GM12891 (cell line): ENCODE results near the gene PRRC1.
"Not testable (repeated sequence)": the region's sequence is repeated elsewhere in the genome, so short reads cannot be mapped to it uniquely, and the experiment has no call there.

ENCODE experiments used
- DNase-seq: peaks from one replicate; pipeline ENCODE4 v3.0.0; 2011; ENCODE audit warnings: low spot score; ENCODE audit not compliant: insufficient read length
- FAIRE-seq: peaks from 2 replicates; lab custom pipeline; 2011; peaks lifted over from hg19 to GRCh38; lab: Jason Lieb, UNC
- PAX5 ChIP-seq: IDR thresholded peaks from 2 replicates; pipeline ENCODE4 v1.6.1; 2011; ENCODE audit warnings: low read length, moderate library complexity, mild to moderate bottlenecking; ENCODE audit not compliant: insufficient read depth, severe bottlenecking
- POLR2A ChIP-seq: IDR thresholded peaks from 2 replicates; pipeline ENCODE4 v1.6.1; 2011; ENCODE audit warnings: low read depth, low read length, control low read depth
- POLR2AphosphoS5 ChIP-seq: IDR thresholded peaks from 2 replicates; pipeline ENCODE4 v1.6.1; 2011; ENCODE audit warnings: low read depth, low read length, control low read depth
- POU2F2 ChIP-seq: IDR thresholded peaks from 2 replicates; pipeline ENCODE4 v1.6.1; 2011; ENCODE audit warnings: low read depth, mild to moderate bottlenecking, control low read depth, low read length, moderate library complexity
- SPI1 ChIP-seq: IDR thresholded peaks from 2 replicates; pipeline ENCODE4 v1.6.1; 2011; ENCODE audit warnings: low read depth, low read length, control low read depth
- TAF1 ChIP-seq: IDR thresholded peaks from 2 replicates; pipeline ENCODE4 v1.6.1; 2011; ENCODE audit warnings: low read depth, low read length, control low read depth

Gene PRRC1

DNA sequence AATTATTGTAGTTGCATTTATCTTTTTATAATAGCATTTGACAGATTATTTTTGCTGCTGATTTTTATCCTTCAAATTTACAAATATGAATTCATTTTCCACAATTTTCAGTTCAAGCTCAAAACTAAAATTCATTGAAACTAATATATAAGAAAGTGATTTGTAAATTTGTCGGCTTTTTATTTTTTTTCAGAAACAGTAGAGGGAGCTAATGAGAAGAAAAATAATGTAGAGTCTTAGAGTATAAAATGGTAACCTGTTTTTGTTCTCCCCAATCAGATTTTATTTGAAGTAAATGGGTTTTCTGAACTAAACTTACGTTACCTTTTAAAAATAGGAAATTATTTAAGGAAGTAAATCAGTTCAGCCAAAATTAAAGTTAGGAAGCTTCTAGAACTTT lies 19.2 kb downstream of the PRRC1 start:
- DNase-seq (no peak), FAIRE-seq (no peak)

DNA sequence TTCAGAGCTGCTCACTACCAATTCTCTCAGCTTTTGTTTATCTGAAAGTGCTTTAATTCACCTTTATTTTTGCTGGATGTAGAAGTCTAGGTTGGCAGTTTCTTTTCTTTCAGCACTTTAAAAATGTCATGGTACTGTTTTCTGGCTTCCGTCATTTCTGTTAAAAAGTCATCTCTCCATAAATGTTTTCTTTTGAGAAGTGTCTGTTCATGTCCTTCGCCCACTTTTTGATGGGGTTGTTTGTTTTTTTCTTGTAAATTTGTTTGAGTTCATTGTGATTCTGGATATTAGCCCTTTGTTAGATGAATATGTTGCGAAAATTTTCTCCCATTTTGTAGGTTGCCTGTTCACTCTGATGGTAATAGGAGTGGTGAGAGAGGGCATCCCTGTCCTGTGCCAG lies 23.1 kb downstream of the PRRC1 start:
- not testable (repeated sequence) for FAIRE-seq

More for the DNA sequence above, 19.2 kb downstream of the PRRC1 start:
- no peak for TF ChIP-seq TAF1
- TF ChIP-seq POLR2A, result no peak

DNA sequence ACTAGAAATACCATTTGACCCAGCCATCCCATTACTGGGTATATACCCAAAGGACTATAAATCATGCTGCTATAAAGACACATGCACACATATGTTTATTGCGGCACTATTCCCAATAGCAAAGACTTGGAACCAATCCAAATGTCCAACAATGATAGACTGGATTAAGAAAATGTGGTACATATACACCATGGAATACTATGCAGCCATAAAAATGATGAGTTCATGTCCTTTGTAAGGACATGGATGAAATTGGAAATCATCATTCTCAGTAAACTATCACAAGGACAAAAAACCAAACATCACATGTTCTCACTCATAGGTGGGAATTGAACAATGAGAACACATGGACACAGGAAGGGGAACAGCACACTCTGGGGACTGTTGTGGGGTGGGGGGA lies 27.8 kb downstream of the PRRC1 start:
- not testable (repeated sequence) for DNase-seq, FAIRE-seq

More for the DNA sequence above, 23.1 kb downstream of the PRRC1 start:
- DNase-seq, result not testable (repeated sequence)

DNA sequence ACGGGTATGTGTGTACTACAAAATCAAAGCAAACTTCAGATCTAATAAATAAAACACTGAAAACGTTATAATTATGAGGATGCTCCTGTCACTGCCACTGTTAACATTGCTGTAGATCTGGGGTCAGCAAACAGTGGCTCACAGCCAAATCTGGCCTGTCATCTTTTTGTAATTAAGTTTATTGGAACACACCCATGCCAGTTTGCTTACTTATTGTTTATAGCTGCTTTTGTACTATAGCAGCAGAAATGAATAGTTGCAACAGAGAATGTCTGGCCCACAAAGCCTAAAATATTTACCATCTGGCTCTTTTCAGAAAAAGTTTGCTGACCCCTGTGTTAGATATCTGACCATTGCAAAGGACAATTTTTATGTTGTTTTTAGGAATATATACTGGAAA lies 32.1 kb downstream of the PRRC1 start:
- DNase-seq, result no peak
- no peak for FAIRE-seq
- TF ChIP-seq TAF1 (no peak), PAX5 (no peak), POLR2A (no peak), SPI1 (no peak), POLR2AphosphoS5 (no peak), POU2F2 (no peak)

DNA sequence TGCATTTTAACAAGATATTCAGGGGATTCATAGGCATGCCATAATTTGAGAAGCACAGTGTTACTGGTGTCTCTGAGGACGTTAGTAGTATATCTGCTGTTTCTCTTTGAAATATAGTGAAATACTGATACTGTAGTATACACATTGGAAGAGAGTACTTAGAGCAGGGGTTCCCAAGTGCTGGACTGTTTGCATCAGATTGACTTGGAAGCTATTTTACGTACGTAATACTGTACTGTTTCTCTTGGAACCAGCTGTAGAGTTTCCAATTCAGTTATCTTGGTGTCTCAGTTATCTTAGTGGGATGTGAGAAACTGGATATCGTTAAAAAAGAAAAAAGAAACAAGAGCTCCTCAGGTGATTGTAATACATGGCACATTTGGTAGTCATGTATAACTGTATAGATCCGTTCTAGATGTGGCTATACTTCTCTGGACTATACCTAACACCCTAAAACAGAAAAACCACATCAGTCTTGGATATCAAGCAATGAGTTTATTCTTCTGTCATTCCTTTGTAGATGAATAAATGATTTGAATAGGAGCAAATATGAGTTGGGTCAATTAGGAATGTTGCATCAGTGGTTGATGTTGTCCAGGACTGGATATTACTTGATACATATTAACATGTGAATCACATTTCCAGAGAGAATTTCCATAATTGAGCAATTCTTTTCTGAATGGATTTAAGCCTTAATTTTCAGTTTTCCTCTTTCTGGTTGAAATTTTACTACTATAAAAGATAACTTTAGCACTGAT lies 33.4 kb downstream of the PRRC1 start:
- FAIRE-seq (peak; percentile 31), DNase-seq (no peak)
- no peak for TF ChIP-seq PAX5
- no peak for TF ChIP-seq POLR2A
- TF ChIP-seq POLR2AphosphoS5, result no peak
- no peak for TF ChIP-seq POU2F2

DNA sequence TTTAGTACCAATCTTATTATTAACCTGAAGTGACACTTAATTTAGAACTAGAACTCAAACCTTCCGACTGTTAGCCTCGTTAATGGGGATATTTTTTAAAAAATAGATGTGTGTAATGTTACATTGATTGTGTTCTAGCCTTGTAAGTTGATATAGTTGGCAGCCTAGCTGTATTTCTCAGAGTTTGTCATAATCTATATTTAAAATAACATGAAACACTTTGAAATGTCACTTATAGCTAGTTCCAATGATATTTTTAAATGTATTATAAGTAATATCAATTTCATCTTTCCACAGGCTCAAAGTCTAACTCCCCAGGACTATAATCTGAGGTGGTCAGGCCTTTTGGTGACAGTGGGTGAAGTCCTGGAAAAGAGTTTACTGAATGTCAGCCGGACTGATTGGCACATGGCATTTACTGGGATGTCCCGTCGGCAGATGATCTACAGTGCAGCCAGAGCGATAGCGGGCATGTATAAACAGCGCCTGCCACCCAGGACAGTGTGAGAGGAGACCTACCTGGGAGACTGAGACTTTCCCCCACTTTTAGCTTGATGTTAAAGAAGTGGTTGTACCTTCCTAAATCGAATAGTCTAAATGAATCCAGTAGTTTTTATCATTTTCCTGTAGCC lies 34.1 kb downstream of the PRRC1 start:
- TF ChIP-seq SPI1 (no peak), PAX5 (no peak), POLR2AphosphoS5 (no peak)
- DNase-seq (no peak), FAIRE-seq (no peak)

DNA sequence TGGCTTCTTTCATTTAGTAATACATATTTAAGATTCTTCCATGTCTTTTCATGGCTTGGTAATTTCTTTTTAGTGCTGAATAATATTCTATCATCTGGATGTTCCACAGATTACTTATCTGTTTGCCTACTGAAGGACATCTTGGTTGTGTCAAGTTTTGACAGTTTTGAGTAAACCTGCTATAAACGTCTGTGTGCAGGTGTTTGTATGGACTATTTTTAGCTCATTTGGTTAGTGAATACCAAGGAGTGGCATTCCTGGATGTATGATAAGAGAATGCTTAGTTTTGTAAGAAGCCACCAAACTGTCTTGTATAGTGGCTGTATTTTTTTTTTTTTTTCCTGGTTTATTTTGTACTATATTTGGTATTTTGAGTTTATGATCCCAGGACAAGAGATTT lies 38.4 kb downstream of the PRRC1 start:
- TF ChIP-seq POLR2A, result no peak
- no peak for TF ChIP-seq POU2F2
- TF ChIP-seq TAF1, result no peak
- no peak for TF ChIP-seq PAX5
- TF ChIP-seq SPI1, result no peak
- TF ChIP-seq POLR2AphosphoS5, result no peak
- FAIRE-seq (no peak), DNase-seq (no peak)

DNA sequence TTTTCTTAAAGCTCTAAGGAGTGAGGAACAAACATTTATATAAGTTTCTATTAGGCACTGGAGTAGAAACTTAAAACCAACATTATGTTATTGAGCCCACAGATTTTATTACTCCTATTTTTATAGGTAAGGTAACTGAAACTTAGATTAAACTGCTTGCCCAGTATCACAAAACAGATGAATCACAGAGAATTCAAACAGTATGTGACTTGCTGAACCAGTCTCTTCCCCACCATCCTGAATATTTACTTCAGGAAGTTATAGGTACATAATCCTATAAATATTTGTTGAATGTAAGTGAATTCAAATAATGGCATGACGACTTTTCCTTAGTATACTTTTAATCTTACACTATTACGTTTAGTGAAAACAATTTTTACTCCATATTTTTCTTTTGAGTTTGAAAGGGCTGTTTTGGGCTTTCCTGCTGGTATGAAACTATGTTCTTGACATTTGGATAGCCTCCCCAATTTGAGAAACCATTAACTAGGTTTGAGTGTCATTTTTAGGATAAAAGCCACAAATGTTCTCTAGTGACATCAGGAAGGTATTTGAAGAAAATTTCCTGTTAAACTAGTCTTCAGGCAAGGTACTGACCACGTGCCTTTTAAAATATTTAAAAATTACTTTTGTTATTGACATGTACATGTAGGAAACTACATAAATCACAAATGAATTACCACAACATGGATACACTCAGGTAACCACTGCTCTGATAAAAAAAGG lies 39.3 kb downstream of the PRRC1 start:
- DNase-seq, result no peak
- FAIRE-seq, result no peak
- TF ChIP-seq POLR2A (no peak), PAX5 (no peak), POLR2AphosphoS5 (no peak), TAF1 (no peak)

DNA sequence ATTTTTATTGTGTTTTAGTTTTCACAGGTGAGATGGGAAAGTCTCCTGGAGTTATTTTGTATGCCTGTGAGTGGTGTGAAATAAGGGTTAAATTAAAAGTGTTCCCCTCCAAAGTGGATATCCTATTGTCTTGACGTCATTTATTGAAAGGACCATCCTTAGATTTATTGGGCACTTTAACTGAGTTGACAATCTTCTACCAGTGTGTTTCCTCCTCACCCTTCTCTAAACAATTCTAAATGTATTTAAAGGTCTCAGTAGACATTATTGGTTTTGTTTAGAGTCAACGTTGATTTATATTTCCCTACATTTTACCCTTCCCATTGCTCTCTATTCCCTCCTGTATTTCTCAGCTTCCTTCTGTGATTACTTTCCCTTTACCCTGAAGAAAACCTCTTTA lies 40.8 kb downstream of the PRRC1 start:
- TF ChIP-seq PAX5 (no peak), TAF1 (no peak), POLR2A (no peak)
- DNase-seq (no peak), FAIRE-seq (no peak)

DNA sequence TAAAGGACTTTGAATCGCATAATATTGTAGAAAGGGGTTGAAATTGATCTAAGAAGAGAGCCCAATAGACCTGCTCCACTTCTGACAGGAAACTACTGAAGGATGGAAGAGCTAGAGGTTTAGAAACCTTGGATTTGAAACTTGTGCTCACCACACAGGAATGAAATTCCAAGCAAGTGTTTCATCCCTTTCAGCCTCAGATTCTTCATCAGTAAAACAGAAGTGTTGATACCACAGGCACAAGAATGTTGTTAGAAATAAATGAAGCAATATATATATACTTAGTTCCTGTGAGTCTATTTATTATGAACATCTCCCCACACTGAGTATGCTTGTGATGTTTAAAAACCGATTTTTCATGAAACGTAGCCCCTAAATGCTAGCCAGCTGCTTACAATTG lies 43.8 kb downstream of the PRRC1 start:
- FAIRE-seq (no peak), DNase-seq (no peak)
- TF ChIP-seq TAF1 (no peak), POLR2A (no peak), POLR2AphosphoS5 (no peak), POU2F2 (no peak)

DNA sequence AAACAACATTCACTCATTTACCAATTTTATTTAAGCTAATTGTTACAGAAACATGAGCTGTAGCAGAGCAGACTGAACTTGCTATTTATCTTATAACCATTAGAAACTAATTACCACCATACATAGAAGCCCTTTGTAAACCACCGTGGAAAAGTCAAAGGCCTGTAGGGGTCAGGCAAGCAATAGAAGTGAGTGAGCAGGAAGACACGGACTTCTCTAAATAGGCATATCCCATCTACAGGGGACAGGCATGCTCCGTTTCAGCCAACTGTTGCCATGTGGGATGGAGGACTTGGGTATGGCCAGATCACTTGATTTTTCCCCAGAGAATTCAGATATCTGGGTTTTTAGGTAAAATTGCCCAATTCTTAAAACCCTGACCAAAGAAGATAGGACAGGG lies 44.8 kb downstream of the PRRC1 start:
- no peak for DNase-seq
- TF ChIP-seq PAX5 (no peak), TAF1 (no peak), POLR2A (no peak), POU2F2 (no peak), SPI1 (no peak), POLR2AphosphoS5 (no peak)
- FAIRE-seq, result no peak
